IMR-90 (cell line): ENCODE results near the gene PTX3. TPM values are rescaled to one million over a fixed set of nuclear protein-coding genes. Genes with fewer than 3 reads are reported as not detected.

Experiments
- ATAC-seq: fragments of 200-7000 bp; cut with Tn5 transposase; 2 replicates; pipeline ENCODE4 v1.9.1; 2020; ENCODE audit warnings: low read depth, mild to moderate bottlenecking, moderate library complexity
- BruUV-seq: library from RNA; stranded (reverse); fragments of 400-500 nt; replicated peaks from 2 replicates; lab custom pipeline; 2021; lab: Mats Ljungman, UMichigan
- CTCF ChIA-PET: fragments of 300-600 bp; formaldehyde crosslinking; extraction: SDS; loops from one replicate; lab custom pipeline; 2021; ENCODE audit warnings: antibody characterized with exemption; lab: Yijun Ruan, JAX
- POLR2A ChIA-PET: fragments of 300-600 bp; sonication (Branson Sonifier 250); formaldehyde crosslinking; loops from one replicate; lab custom pipeline; 2022; ENCODE audit warnings: antibody characterized with exemption; ENCODE audit not compliant: unreplicated experiment; lab: Charles Lee
- DNase-seq: peaks from one replicate; pipeline ENCODE4 v3.0.0; 2013
- H2AFZ ChIP-seq: replicated peaks from 2 replicates; pipeline ENCODE3; 2013; ENCODE audit warnings: low read length, mild to moderate bottlenecking; ENCODE audit not compliant: poor library complexity
- H2AK5ac ChIP-seq: 2 replicates; pipeline ENCODE4 v1.6.1; 2013; ENCODE audit warnings: low read depth, low read length, inconsistent platforms
- H2AK9ac ChIP-seq: replicated peaks from 2 replicates; pipeline ENCODE3; 2013; ENCODE audit warnings: mild to moderate bottlenecking, low read depth, low read length, moderate library complexity; ENCODE audit not compliant: poor library complexity
- H2BK120ac ChIP-seq: 2 replicates; pipeline ENCODE4 v1.6.1; 2013; ENCODE audit warnings: low read depth, low read length, inconsistent platforms
- H2BK15ac ChIP-seq: 3 replicates; pipeline ENCODE4 v1.6.1; 2013; ENCODE audit warnings: low read depth, low read length, inconsistent platforms
- H2BK20ac ChIP-seq: 2 replicates; pipeline ENCODE4 v1.6.1; 2013; ENCODE audit warnings: low read depth, mild to moderate bottlenecking, inconsistent platforms, low read length, moderate library complexity
- H2BK5ac ChIP-seq: 2 replicates; pipeline ENCODE4 v1.6.1; 2013; ENCODE audit warnings: mild to moderate bottlenecking, low read depth, low read length, inconsistent platforms; ENCODE audit not compliant: poor library complexity, severe bottlenecking
- H3K14ac ChIP-seq: replicated peaks from 2 replicates; pipeline ENCODE4 v1.6.1; 2013; ENCODE audit warnings: low read depth, low read length, inconsistent platforms
- H3K18ac ChIP-seq: 2 replicates; pipeline ENCODE4 v1.6.1; 2013; ENCODE audit warnings: low read depth, low read length, control low read depth
- H3K23ac ChIP-seq: 2 replicates; pipeline ENCODE4 v1.6.1; 2013; ENCODE audit warnings: low read depth, low read length, inconsistent platforms
- H3K27ac ChIP-seq: 2 replicates; pipeline ENCODE4 v1.5.1; 2013; ENCODE audit warnings: mild to moderate bottlenecking, control low read depth, low read length; ENCODE audit not compliant: insufficient read depth
- H3K27me3 ChIP-seq: 2 replicates; pipeline ENCODE4 v1.6.1; 2013; ENCODE audit warnings: low read length; ENCODE audit not compliant: control insufficient read depth, insufficient read depth
- H3K36me3 ChIP-seq: 2 replicates; pipeline ENCODE4 v1.6.1; 2013; ENCODE audit warnings: low read length, mixed read lengths; ENCODE audit not compliant: control insufficient read depth, insufficient read depth
- H3K4ac ChIP-seq: 2 replicates; pipeline ENCODE4 v1.6.1; 2013; ENCODE audit warnings: low read depth, low read length, inconsistent platforms
- H3K4me1 ChIP-seq: 2 replicates; pipeline ENCODE4 v1.6.1; 2013; ENCODE audit warnings: low read length, mixed read lengths; ENCODE audit not compliant: control insufficient read depth, insufficient read depth
- H3K4me2 ChIP-seq: 2 replicates; pipeline ENCODE4 v1.6.1; 2013; ENCODE audit warnings: low read depth, mild to moderate bottlenecking, control low read depth, low read length, moderate library complexity
- H3K4me3 ChIP-seq: 2 replicates; pipeline ENCODE4 v1.5.1; 2013; ENCODE audit warnings: low read depth, mild to moderate bottlenecking, control low read depth, low read length, moderate library complexity; ENCODE audit not compliant: insufficient read depth
- H3K56ac ChIP-seq: 2 replicates; pipeline ENCODE4 v1.6.1; 2013; ENCODE audit warnings: low read length, inconsistent platforms; ENCODE audit not compliant: insufficient read depth; ENCODE audit errors: extremely low read depth
- H3K79me1 ChIP-seq, 2 experiments: 2 replicates each; pipeline ENCODE4 v1.6.1; 2013; ENCODE audit warnings: low read length in 2 of 2, inconsistent platforms in 1 of 2, low read depth in 1 of 2
- H3K9ac ChIP-seq: 2 replicates; pipeline ENCODE4 v1.6.1; 2013; ENCODE audit warnings: low read depth, low read length, control low read depth
- H3K9me1 ChIP-seq: 2 replicates; pipeline ENCODE4 v1.6.1; 2013; ENCODE audit warnings: low read length, inconsistent platforms; ENCODE audit not compliant: insufficient read depth
- H3K9me3 ChIP-seq: 2 replicates; pipeline ENCODE4 v1.6.1; 2013; ENCODE audit warnings: low read length; ENCODE audit not compliant: control insufficient read depth, insufficient read depth
- H4K20me1 ChIP-seq: 2 replicates; pipeline ENCODE4 v1.6.1; 2013; ENCODE audit warnings: low read length, inconsistent platforms; ENCODE audit not compliant: insufficient read depth
- H4K5ac ChIP-seq: 2 replicates; pipeline ENCODE4 v1.6.1; 2013; ENCODE audit warnings: mild to moderate bottlenecking, low read depth, low read length, control low read depth
- H4K8ac ChIP-seq, 2 experiments: 2 replicates each; pipeline ENCODE4 v1.6.1; 2013; ENCODE audit warnings: low read depth in 2 of 2, low read length in 2 of 2, control low read depth in 1 of 2, inconsistent platforms in 1 of 2
- H4K91ac ChIP-seq: 2 replicates; pipeline ENCODE4 v1.6.1; 2013; ENCODE audit warnings: low read depth, low read length, inconsistent platforms; ENCODE audit not compliant: insufficient read depth
- BHLHE40 ChIP-seq: fragments of 150-350 bp; IDR thresholded peaks from 2 replicates; pipeline ENCODE4 v1.6.1; 2016; ENCODE audit warnings: mild to moderate bottlenecking, low read depth, low read length
- CEBPB ChIP-seq: IDR thresholded peaks from 2 replicates; pipeline ENCODE4 v1.6.1; 2012; ENCODE audit warnings: low read depth, low read length, improper control_type of control experiment
- FOS ChIP-seq: fragments of 150-350 bp; IDR thresholded peaks from 2 replicates; pipeline ENCODE4 v1.6.1; 2016; ENCODE audit warnings: low read depth, low read length
- MAFK ChIP-seq: IDR thresholded peaks from 2 replicates; pipeline ENCODE4 v1.6.1; 2012; ENCODE audit warnings: low read depth, low read length, improper control_type of control experiment
- MAZ ChIP-seq: IDR thresholded peaks from 2 replicates; pipeline ENCODE4 v1.6.1; 2012; ENCODE audit warnings: low read depth, mild to moderate bottlenecking, low read length, improper control_type of control experiment, moderate library complexity, borderline replicate concordance
- NFE2L2 ChIP-seq: fragments of 150-350 bp; IDR thresholded peaks from 2 replicates; pipeline ENCODE4 v1.6.1; 2016; ENCODE audit warnings: low read depth, mild to moderate bottlenecking, low read length
- POLR2A ChIP-seq: IDR thresholded peaks from 2 replicates; pipeline ENCODE4 v1.6.1; 2012; ENCODE audit warnings: mild to moderate bottlenecking, low read depth, low read length
- RAD21 ChIP-seq: IDR thresholded peaks from 2 replicates; pipeline ENCODE4 v1.6.1; 2012; ENCODE audit warnings: low read length, improper control_type of control experiment
- RCOR1 ChIP-seq: IDR thresholded peaks from 2 replicates; pipeline ENCODE4 v1.6.1; 2012; ENCODE audit warnings: mild to moderate bottlenecking, low read length, improper control_type of control experiment; ENCODE audit not compliant: insufficient replicate concordance
- RFX5 ChIP-seq: IDR thresholded peaks from 2 replicates; pipeline ENCODE4 v1.8.0; 2012; ENCODE audit warnings: low read depth, mild to moderate bottlenecking, low read length, moderate library complexity
- SMC3 ChIP-seq: fragments of 150-350 bp; IDR thresholded peaks from 2 replicates; pipeline ENCODE4 v1.6.1; 2016; ENCODE audit warnings: low read depth, mild to moderate bottlenecking, antibody characterized with exemption, low read length, moderate library complexity
- WGBS, 2 experiments: methylation state at CpG; one replicate each; pipeline versions ENCODE4 v1.1.5 to v1.1.7; 2013; ENCODE audit warnings: missing lambda C conversion rate in 2 of 2; ENCODE audit not compliant: insufficient read length in 1 of 2; ENCODE audit errors: extremely low coverage in 2 of 2; 5-methylcytosine and 5-hydroxymethylcytosine counted together
- dilution Hi-C: fragments of 300-500 bp; cut with HindIII; formaldehyde crosslinking; loops from one replicate; pipeline ENCODE4 v1.14.3; 2018; ENCODE audit warnings: low sequenced_read_pairs; ENCODE audit not compliant: unreplicated experiment
- in situ Hi-C: fragments of 300-500 bp; cut with MboI; formaldehyde crosslinking; loops from 3 replicates; pipeline ENCODE4 v1.14.3; 2019; ENCODE audit warnings: low sequenced_read_pairs, inconsistent platforms, mixed read lengths
- intact Hi-C: fragments of 100-400 bp; cut with micrococcal nuclease; formaldehyde crosslinking; loops from 2 replicates; pipeline ENCODE4 v1.10.0; 2022
- polyA plus RNA-seq, 3 experiments: library from polyadenylated mRNA; depleted of rRNA; stranded (reverse); fragments of >200 nt; gene quantifications; 2 replicates each; pipeline ENCODE4 v1.2.3, GENCODE V29; 2012; ENCODE audit warnings: low replicate concordance in 1 of 3
- total RNA-seq: library from RNA; depleted of rRNA; stranded (reverse); fragments of >200 nt; gene quantifications from 2 replicates; pipeline ENCODE4 v1.2.3, GENCODE V29; 2012
- TF ChIP-seq, protein P1 (sequence below): fragments of 150-350 bp; IDR thresholded peaks from 2 replicates; pipeline ENCODE4 v1.6.1; 2016; ENCODE audit warnings: low read depth, mild to moderate bottlenecking, low read length, moderate library complexity, borderline replicate concordance

PTX3 gene
- total and polyA plus RNA-seq, 2 of the 4 experiments (the other 2 are of a cell fraction): 97.9 to 135 TPM

DNA sequence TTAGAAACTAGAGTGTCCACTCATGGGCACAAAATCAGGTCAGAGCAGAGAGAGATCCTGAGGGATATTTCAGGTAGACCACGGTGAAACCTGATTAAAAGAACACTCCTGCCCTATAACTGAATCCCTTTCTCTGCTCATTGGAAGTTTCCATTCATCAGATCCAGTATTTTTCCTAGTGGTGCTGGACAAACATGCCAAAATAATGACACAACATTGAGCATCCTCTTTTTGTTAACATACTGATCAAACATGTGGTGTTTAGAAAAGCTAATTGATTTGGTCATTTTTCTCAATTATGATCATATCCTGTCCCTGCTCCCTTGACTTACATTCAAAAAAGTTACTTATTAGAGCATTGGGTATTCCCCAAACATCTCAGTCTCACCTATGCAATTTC is 27.2 kb downstream of the PTX3 start:
- Histone ChIP-seq H3K56ac (peak overlapping the region; percentile 54; the same call in 1 of the 2 replicates), H3K9me3 (no peaks in the 10 kb centered on the region), H2BK120ac (peak overlapping the region; percentile 86), H3K14ac (peak overlapping the region; percentile 84), H3K4me2 (peak overlapping the region; percentile 32; the same call in 1 of the 2 replicates), H4K5ac (peak overlapping the region; percentile 54), H3K23ac (peak overlapping the region; percentile 58), H3K4me3 (no peak overlapping the region), H3K9me1 (peaks cover 20% of the 10 kb centered on the region), H3K4ac (peak overlapping the region; percentile 83), H4K8ac (peak overlapping the region; percentile 55 to 86), H2BK15ac (peak overlapping the region; percentile 94; the same call in 2 of the 3 replicates), H3K9ac (no peak overlapping the region), H3K27me3 (no peaks in the 10 kb centered on the region), H2BK20ac (peak overlapping the region; percentile 97), H4K91ac (peak overlapping the region; percentile 92), H3K79me1 (peaks cover 3 to 14% of the 10 kb centered on the region in 2 experiments; a peak in 3 of 4 replicates), H4K20me1 (no peaks in the 10 kb centered on the region), H2AK5ac (peak overlapping the region; percentile 84; the same call in 1 of the 2 replicates), H2AFZ (no peak overlapping the region), H2AK9ac (peak overlapping the region; percentile 84), H2BK5ac (peak overlapping the region; percentile 88), H3K18ac (peak overlapping the region; percentile 80), H3K27ac (peak overlapping the region; percentile 84; the same call in 1 of the 2 replicates), H3K4me1 (peaks cover 31% of the 10 kb centered on the region), H3K36me3 (no peaks in the 10 kb centered on the region)
- no peak for TF ChIP-seq RAD21
- no peak for TF ChIP-seq MAZ
- TF ChIP-seq BHLHE40: no peak
- no peak for TF ChIP-seq MAFK
- no peak for TF ChIP-seq RCOR1
- no peak for TF ChIP-seq POLR2A
- no peak for TF ChIP-seq FOS
- no peak for TF ChIP-seq CEBPB
- no peak for TF ChIP-seq NFE2L2
- TF ChIP-seq SMC3: no peak
- TF ChIP-seq, protein P1, sequence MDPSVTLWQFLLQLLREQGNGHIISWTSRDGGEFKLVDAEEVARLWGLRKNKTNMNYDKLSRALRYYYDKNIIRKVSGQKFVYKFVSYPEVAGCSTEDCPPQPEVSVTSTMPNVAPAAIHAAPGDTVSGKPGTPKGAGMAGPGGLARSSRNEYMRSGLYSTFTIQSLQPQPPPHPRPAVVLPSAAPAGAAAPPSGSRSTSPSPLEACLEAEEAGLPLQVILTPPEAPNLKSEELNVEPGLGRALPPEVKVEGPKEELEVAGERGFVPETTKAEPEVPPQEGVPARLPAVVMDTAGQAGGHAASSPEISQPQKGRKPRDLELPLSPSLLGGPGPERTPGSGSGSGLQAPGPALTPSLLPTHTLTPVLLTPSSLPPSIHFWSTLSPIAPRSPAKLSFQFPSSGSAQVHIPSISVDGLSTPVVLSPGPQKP: no peak
- TF ChIP-seq RFX5: no peak
- no CpG with 5 or more reads among the region's 1 CpG for WGBS, 2 experiments
- DNase-seq: peak; percentile 46
- in situ Hi-C loops (no loop called here), dilution Hi-C loops (no loop called here), intact Hi-C loops (no loop called here)
- ChIA-PET CTCF (no interaction called here), POLR2A (interaction anchor here (2.0 kb wide), 1 partner anchor 26 kb away, joined by 6 read pairs; no protein-coding TSS in a partner anchor)
- ATAC-seq: peak; percentile 6
- no TSS peak for BruUV-seq
